WTC11 (cell line): ENCODE results near the gene CFAP20. TPM values are rescaled to one million over a fixed set of nuclear protein-coding genes. Genes with fewer than 3 reads are reported as not detected.
A peak's percentile ranks its signal among the peaks of the same experiment; 100 is the strongest.

ENCODE experiments used
- ATAC-seq: fragments of 200-7000 bp; cut with Tn5 transposase; 2 replicates; pipeline ENCODE4 v1.10.0; 2021; ENCODE audit warnings: mild to moderate bottlenecking, moderate library complexity
- CTCF ChIA-PET: fragments of 300-600 bp; sonication (Branson Sonifier 250); formaldehyde crosslinking; loops from one replicate; lab custom pipeline; 2021; ENCODE audit warnings: antibody characterized with exemption; lab: Charles Lee
- POLR2A ChIA-PET: fragments of 350-600 bp; sonication (Branson Sonifier 250); formaldehyde crosslinking; loops from one replicate; lab custom pipeline; 2021; ENCODE audit warnings: antibody characterized with exemption; lab: Charles Lee
- DNase-seq: peaks from one replicate; pipeline ENCODE4 v3.0.0; 2021; ENCODE audit warnings: low spot score
- H3K27ac Mint-ChIP-seq: 2 replicates; pipeline ENCODE4 v1.8.0; 2021; ENCODE audit warnings: mixed read lengths
- H3K27me3 Mint-ChIP-seq: 2 replicates; pipeline ENCODE4 v1.8.0; 2021; ENCODE audit warnings: low read depth, mild to moderate bottlenecking, moderate library complexity, mixed read lengths
- H3K36me3 Mint-ChIP-seq: 2 replicates; pipeline ENCODE4 v1.8.0; 2021; ENCODE audit warnings: mixed read lengths
- H3K4me1 Mint-ChIP-seq: 2 replicates; pipeline ENCODE4 v1.8.0; 2022; ENCODE audit warnings: mixed read lengths
- H3K4me3 Mint-ChIP-seq: 2 replicates; pipeline ENCODE4 v1.8.0; 2021; ENCODE audit warnings: mild to moderate bottlenecking, moderate library complexity, mixed read lengths
- H3K9me3 Mint-ChIP-seq: 2 replicates; pipeline ENCODE4 v1.8.0; 2021; ENCODE audit warnings: mixed read lengths
- CREB1 ChIP-seq: sonication (generic); formaldehyde crosslinking; IDR thresholded peaks from 2 replicates; pipeline ENCODE4 v1.8.0; 2023; ENCODE audit warnings: mild to moderate bottlenecking, missing genetic modification reagents
- ELF4 ChIP-seq: sonication (generic); formaldehyde crosslinking; IDR thresholded peaks from 2 replicates; pipeline ENCODE4 v1.8.1; 2022; ENCODE audit warnings: low read depth, mild to moderate bottlenecking, moderate library complexity, missing genetic modification reagents
- EMX1 ChIP-seq: fragments of 250-450 bp; sonication (Bioruptor Pico); IDR thresholded peaks from 2 replicates; pipeline ENCODE4 v1.8.0; 2021; ENCODE audit warnings: mild to moderate bottlenecking
- GTF2I ChIP-seq: fragments of 250-450 bp; sonication (Bioruptor Pico); conservative IDR thresholded peaks from 2 replicates; pipeline ENCODE4 v1.4.0; 2021; ENCODE audit warnings: mild to moderate bottlenecking
- HMGA2 ChIP-seq: fragments of 250-450 bp; sonication (Bioruptor Pico); IDR thresholded peaks from 2 replicates; pipeline ENCODE4 v1.4.0; 2021; ENCODE audit warnings: mild to moderate bottlenecking, moderate library complexity
- IRF2 ChIP-seq: sonication (generic); formaldehyde crosslinking; IDR thresholded peaks from 2 replicates; pipeline ENCODE4 v1.8.0; 2022; ENCODE audit warnings: low read depth, missing genetic modification reagents, borderline replicate concordance
- JUN ChIP-seq: sonication (generic); formaldehyde crosslinking; IDR thresholded peaks from 2 replicates; pipeline ENCODE4 v1.8.0; 2023; ENCODE audit warnings: mild to moderate bottlenecking, missing genetic modification reagents
- NR1H2 ChIP-seq: sonication (generic); formaldehyde crosslinking; IDR thresholded peaks from 2 replicates; pipeline ENCODE4 v1.9.0; 2021; ENCODE audit warnings: mild to moderate bottlenecking, moderate library complexity, missing genetic modification reagents
- NR2C2 ChIP-seq: sonication (generic); formaldehyde crosslinking; IDR thresholded peaks from 2 replicates; pipeline ENCODE4 v1.8.0; 2022; ENCODE audit warnings: mild to moderate bottlenecking, missing genetic modification reagents
- OVOL2 ChIP-seq: fragments of 250-450 bp; sonication (Bioruptor Pico); IDR thresholded peaks from 2 replicates; pipeline ENCODE4 v1.9.0; 2021; ENCODE audit warnings: mild to moderate bottlenecking, borderline replicate concordance
- PRRX2 ChIP-seq: fragments of 250-450 bp; sonication (Bioruptor Pico); IDR thresholded peaks from 2 replicates; pipeline ENCODE4 v1.8.0; 2021; ENCODE audit warnings: mild to moderate bottlenecking
- SMAD4 ChIP-seq: sonication (generic); formaldehyde crosslinking; IDR thresholded peaks from 2 replicates; pipeline ENCODE4 v1.8.0; 2022; ENCODE audit warnings: mild to moderate bottlenecking, missing genetic modification reagents
- TCF7 ChIP-seq: sonication (generic); formaldehyde crosslinking; IDR thresholded peaks from 2 replicates; pipeline ENCODE4 v1.8.0; 2022; ENCODE audit warnings: mild to moderate bottlenecking, low read depth, missing genetic modification reagents, moderate library complexity
- ZNF219 ChIP-seq: sonication (generic); formaldehyde crosslinking; IDR thresholded peaks from 2 replicates; pipeline ENCODE4 v1.8.0; 2023; ENCODE audit warnings: missing genetic modification reagents, mild to moderate bottlenecking, borderline replicate concordance
- ZNF232 ChIP-seq: sonication (generic); formaldehyde crosslinking; IDR thresholded peaks from 2 replicates; pipeline ENCODE4 v1.8.0; 2022; ENCODE audit warnings: mild to moderate bottlenecking, missing genetic modification reagents
- ZNF423 ChIP-seq: fragments of 250-450 bp; sonication (Bioruptor Pico); IDR thresholded peaks from 2 replicates; pipeline ENCODE4 v2.1.2; 2022; ENCODE audit warnings: mild to moderate bottlenecking, moderate library complexity
- ZNF671 ChIP-seq: fragments of 250-450 bp; sonication (Bioruptor Pico); IDR thresholded peaks from 2 replicates; pipeline ENCODE4 v1.8.0; 2021; ENCODE audit warnings: mild to moderate bottlenecking
- total RNA-seq: library from RNA; stranded (reverse); gene quantifications from 3 replicates; pipeline ENCODE4 v1.2.3, GENCODE V29; 2021
- TF ChIP-seq, protein P1 (sequence below): fragments of 250-450 bp; sonication (Bioruptor Pico); IDR thresholded peaks from 2 replicates; pipeline ENCODE4 v1.9.0; 2021; ENCODE audit warnings: moderate library complexity, mild to moderate bottlenecking, inconsistent platforms, borderline replicate concordance
- TF ChIP-seq, protein P2 (sequence below): sonication (generic); formaldehyde crosslinking; IDR thresholded peaks from 2 replicates; pipeline ENCODE4 v1.8.0; 2023; ENCODE audit warnings: mild to moderate bottlenecking, missing genetic modification reagents
- TF ChIP-seq, protein P3 (sequence below): sonication (generic); formaldehyde crosslinking; IDR thresholded peaks from 2 replicates; pipeline ENCODE4 v1.8.0; 2022; ENCODE audit warnings: mild to moderate bottlenecking, missing genetic modification reagents
- TF ChIP-seq, protein P4 (sequence below): sonication (generic); formaldehyde crosslinking; IDR thresholded peaks from 2 replicates; pipeline ENCODE4 v1.8.0; 2023; ENCODE audit warnings: missing genetic modification reagents, mild to moderate bottlenecking, borderline replicate concordance
- TF ChIP-seq, protein P5 (sequence below): sonication (generic); formaldehyde crosslinking; conservative IDR thresholded peaks from 2 replicates; pipeline ENCODE4 v1.8.1; 2022; ENCODE audit warnings: mild to moderate bottlenecking, missing genetic modification reagents
- TF ChIP-seq, protein P6 (sequence below): sonication (generic); formaldehyde crosslinking; IDR thresholded peaks from 2 replicates; pipeline ENCODE4 v1.8.1; 2022; ENCODE audit warnings: mild to moderate bottlenecking, moderate library complexity, missing genetic modification reagents

CFAP20 gene
- total RNA-seq, 1 experiment from 2014 or later: 41.9 TPM

DNA sequence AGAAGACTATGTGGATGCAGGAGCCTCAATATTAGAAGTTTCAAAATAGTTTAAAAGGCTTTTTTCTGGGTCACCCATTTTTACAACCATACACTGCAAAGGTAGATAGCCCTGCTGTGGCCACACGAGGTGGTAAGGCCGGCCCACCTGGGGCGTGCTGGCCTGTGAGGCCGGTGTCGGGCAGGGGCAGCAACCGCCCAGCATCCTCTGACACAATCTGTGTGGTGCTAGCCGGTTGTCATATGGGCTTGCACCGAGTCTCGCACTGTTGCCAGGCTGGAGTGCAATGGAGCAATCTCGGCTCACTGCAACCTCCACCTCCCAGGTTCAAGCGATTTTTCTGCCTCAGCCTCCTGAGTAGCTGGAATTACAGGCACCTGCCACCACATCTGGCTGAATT is 44.0 kb downstream of the CFAP20 start:
- Mint-ChIP-seq H3K36me3 (no peaks in the 10 kb centered on the region), H3K27ac (no peak overlapping the region), H3K27me3 (peaks cover 6% of the 10 kb centered on the region), H3K4me1 (peaks cover 19% of the 10 kb centered on the region), H3K9me3 (no peaks in the 10 kb centered on the region), H3K4me3 (no peak overlapping the region)
- ATAC-seq (no peak), DNase-seq (no peak)
- TF ChIP-seq ZNF671 (CRISPR knock-in tag) (no peak), EMX1 (CRISPR knock-in tag) (no peak), HMGA2 (CRISPR knock-in tag) (no peak), TCF7 (CRISPR knock-in tag) (no peak), NR1H2 (no peak), GTF2I (CRISPR knock-in tag) (no peak), ZNF232 (no peak), ZNF219 (CRISPR knock-in tag) (no peak)
- TF ChIP-seq, protein P1, sequence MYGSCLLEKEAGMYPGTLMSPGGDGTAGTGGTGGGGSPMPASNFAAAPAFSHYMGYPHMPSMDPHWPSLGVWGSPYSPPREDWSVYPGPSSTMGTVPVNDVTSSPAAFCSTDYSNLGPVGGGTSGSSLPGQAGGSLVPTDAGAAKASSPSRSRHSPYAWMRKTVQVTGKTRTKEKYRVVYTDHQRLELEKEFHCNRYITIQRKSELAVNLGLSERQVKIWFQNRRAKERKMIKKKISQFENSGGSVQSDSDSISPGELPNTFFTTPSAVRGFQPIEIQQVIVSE (CRISPR knock-in tag): no peak
- TF ChIP-seq, protein P2, sequence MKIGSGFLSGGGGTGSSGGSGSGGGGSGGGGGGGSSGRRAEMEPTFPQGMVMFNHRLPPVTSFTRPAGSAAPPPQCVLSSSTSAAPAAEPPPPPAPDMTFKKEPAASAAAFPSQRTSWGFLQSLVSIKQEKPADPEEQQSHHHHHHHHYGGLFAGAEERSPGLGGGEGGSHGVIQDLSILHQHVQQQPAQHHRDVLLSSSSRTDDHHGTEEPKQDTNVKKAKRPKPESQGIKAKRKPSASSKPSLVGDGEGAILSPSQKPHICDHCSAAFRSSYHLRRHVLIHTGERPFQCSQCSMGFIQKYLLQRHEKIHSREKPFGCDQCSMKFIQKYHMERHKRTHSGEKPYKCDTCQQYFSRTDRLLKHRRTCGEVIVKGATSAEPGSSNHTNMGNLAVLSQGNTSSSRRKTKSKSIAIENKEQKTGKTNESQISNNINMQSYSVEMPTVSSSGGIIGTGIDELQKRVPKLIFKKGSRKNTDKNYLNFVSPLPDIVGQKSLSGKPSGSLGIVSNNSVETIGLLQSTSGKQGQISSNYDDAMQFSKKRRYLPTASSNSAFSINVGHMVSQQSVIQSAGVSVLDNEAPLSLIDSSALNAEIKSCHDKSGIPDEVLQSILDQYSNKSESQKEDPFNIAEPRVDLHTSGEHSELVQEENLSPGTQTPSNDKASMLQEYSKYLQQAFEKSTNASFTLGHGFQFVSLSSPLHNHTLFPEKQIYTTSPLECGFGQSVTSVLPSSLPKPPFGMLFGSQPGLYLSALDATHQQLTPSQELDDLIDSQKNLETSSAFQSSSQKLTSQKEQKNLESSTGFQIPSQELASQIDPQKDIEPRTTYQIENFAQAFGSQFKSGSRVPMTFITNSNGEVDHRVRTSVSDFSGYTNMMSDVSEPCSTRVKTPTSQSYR (CRISPR knock-in tag): no peak
- TF ChIP-seq, protein P3, sequence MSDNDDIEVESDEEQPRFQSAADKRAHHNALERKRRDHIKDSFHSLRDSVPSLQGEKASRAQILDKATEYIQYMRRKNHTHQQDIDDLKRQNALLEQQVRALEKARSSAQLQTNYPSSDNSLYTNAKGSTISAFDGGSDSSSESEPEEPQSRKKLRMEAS (CRISPR knock-in tag): no peak
- POLR2A ChIA-PET: no interaction called here
- CTCF ChIA-PET: interaction anchor here (1.1 to 1.9 kb wide), 2 partner anchors 12 to 23 kb away, joined by 3 to 24 read pairs; no protein-coding TSS in a partner anchor

DNA sequence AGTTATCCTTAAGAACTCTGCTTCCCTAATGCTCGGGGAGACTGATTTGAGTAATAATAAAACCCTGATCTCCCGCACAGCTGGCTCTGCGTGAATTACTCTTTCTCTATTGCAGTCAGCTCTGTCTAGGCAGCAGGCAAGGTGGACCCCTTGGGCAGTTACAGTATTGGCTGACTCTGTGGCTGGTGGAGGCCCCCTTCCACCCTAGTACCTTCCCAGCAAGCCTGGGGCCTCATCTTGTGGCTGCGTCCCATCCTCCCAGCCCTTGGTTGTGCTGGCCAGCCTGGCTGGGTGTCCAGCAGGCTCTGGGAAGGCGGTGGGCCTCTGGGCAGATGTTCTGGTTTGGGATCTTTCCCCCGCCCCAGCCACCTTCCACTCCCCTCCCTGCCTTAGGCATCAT is 44.5 kb downstream of the CFAP20 start:
- ChIA-PET CTCF (interaction anchor here (1.1 to 3.4 kb wide), 4 partner anchors 12 to 37 kb away, joined by 3 to 15 read pairs (median 8); no protein-coding TSS in a partner anchor), POLR2A (no interaction called here)
- ATAC-seq: peak; percentile 54
- Mint-ChIP-seq H3K27ac (no peak overlapping the region; the same call in 1 of the 2 replicates), H3K27me3 (peaks cover 6% of the 10 kb centered on the region), H3K4me3 (no peak overlapping the region), H3K9me3 (no peaks in the 10 kb centered on the region), H3K36me3 (no peaks in the 10 kb centered on the region), H3K4me1 (peaks cover 19% of the 10 kb centered on the region)
- no peak for DNase-seq
- no peak for TF ChIP-seq NR2C2
- TF ChIP-seq ZNF423: 0 out of 2 replicates have a peak, but pooled peaks have one; percentile 29
- TF ChIP-seq IRF2 (CRISPR knock-in tag): no peak

DNA sequence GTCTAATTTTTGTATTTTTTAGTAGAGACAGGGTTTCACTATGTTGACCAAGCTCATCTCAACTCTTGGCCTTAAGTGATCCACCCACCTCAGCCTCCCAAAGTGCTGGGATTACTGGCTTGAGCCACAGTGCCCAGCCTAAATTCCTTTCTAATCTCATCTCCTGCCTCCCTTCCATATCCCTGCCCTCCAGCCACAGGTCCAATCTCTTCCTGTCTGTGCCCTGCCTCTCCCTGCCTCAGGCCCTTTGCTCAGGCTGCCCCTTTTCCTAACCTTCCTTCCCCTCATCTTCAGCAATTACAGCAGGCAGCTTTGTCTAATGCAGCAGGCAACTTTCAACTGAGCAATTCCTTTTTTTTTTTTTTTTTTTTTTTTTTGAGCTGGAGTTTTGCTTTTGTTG is 46.8 kb downstream of the CFAP20 start:
- ChIA-PET POLR2A (interaction anchor here (0.5 to 1.2 kb wide), 2 partner anchors 47 to 140 kb away, joined by 3 read pairs; partner anchors contain the start of gene CFAP20), CTCF (interaction anchor here (1.0 to 3.4 kb wide), 2 partner anchors 15 to 17 kb away, joined by 5 to 15 read pairs; no protein-coding TSS in a partner anchor)
- DNase-seq: no peak
- peaks cover 19% of the 10 kb centered on the region for H3K4me1 Mint-ChIP-seq
- no peak overlapping the region for H3K27ac Mint-ChIP-seq
- no peak overlapping the region for H3K4me3 Mint-ChIP-seq
- peaks cover 4% of the 10 kb centered on the region; the same call in 1 of the 2 replicates for H3K9me3 Mint-ChIP-seq
- ATAC-seq: no peak
- H3K27me3 Mint-ChIP-seq: peaks cover 9% of the 10 kb centered on the region
- no peaks in the 10 kb centered on the region for H3K36me3 Mint-ChIP-seq
- TF ChIP-seq JUN (no peak), ZNF232 (no peak), PRRX2 (CRISPR knock-in tag) (no peak), ZNF423 (no peak), SMAD4 (CRISPR knock-in tag) (no peak), CREB1 (no peak), ELF4 (no peak), OVOL2 (CRISPR knock-in tag) (no peak)
- TF ChIP-seq, protein P4, sequence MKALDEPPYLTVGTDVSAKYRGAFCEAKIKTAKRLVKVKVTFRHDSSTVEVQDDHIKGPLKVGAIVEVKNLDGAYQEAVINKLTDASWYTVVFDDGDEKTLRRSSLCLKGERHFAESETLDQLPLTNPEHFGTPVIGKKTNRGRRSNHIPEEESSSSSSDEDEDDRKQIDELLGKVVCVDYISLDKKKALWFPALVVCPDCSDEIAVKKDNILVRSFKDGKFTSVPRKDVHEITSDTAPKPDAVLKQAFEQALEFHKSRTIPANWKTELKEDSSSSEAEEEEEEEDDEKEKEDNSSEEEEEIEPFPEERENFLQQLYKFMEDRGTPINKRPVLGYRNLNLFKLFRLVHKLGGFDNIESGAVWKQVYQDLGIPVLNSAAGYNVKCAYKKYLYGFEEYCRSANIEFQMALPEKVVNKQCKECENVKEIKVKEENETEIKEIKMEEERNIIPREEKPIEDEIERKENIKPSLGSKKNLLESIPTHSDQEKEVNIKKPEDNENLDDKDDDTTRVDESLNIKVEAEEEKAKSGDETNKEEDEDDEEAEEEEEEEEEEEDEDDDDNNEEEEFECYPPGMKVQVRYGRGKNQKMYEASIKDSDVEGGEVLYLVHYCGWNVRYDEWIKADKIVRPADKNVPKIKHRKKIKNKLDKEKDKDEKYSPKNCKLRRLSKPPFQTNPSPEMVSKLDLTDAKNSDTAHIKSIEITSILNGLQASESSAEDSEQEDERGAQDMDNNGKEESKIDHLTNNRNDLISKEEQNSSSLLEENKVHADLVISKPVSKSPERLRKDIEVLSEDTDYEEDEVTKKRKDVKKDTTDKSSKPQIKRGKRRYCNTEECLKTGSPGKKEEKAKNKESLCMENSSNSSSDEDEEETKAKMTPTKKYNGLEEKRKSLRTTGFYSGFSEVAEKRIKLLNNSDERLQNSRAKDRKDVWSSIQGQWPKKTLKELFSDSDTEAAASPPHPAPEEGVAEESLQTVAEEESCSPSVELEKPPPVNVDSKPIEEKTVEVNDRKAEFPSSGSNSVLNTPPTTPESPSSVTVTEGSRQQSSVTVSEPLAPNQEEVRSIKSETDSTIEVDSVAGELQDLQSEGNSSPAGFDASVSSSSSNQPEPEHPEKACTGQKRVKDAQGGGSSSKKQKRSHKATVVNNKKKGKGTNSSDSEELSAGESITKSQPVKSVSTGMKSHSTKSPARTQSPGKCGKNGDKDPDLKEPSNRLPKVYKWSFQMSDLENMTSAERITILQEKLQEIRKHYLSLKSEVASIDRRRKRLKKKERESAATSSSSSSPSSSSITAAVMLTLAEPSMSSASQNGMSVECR (CRISPR knock-in tag): no peak
- TF ChIP-seq, protein P5, sequence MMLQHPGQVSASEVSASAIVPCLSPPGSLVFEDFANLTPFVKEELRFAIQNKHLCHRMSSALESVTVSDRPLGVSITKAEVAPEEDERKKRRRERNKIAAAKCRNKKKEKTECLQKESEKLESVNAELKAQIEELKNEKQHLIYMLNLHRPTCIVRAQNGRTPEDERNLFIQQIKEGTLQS (CRISPR knock-in tag): no peak
- TF ChIP-seq, protein P6, sequence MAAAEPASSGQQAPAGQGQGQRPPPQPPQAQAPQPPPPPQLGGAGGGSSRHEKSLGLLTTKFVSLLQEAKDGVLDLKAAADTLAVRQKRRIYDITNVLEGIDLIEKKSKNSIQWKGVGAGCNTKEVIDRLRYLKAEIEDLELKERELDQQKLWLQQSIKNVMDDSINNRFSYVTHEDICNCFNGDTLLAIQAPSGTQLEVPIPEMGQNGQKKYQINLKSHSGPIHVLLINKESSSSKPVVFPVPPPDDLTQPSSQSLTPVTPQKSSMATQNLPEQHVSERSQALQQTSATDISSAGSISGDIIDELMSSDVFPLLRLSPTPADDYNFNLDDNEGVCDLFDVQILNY (CRISPR knock-in tag): no peak
